ENCODE measurements around the gene NUMBL.

GRCh38 chr19:40661616-40662015, 28.8 kb downstream of the NUMBL start:
- no peak for TF ChIP-seq TAF1 (IDR thresholded peaks at IDR 0.05; ENCODE audit: low read depth)
- TF ChIP-seq REST (IDR thresholded peaks at IDR 0.05; ENCODE audit: low read depth) = no peak
- TF ChIP-seq EP300 (IDR thresholded peaks at IDR 0.05; ENCODE audit: borderline replicate concordance) = no peak
- TF ChIP-seq YY1 (IDR thresholded peaks at IDR 0.05; ENCODE audit: low read depth) = no peak
- TF ChIP-seq NFIC (IDR thresholded peaks at IDR 0.05) = no peak
- TF ChIP-seq MAX (IDR thresholded peaks at IDR 0.05) = no peak
